HG03108 (cell line): ENCODE measurements around the gene TXNDC15.
"Not testable (repeated sequence)": the region's sequence is repeated elsewhere in the genome, so short reads cannot be mapped to it uniquely, and the experiment has no call there.

ENCODE experiments used
- ATAC-seq: cut with Tn5 transposase; IDR thresholded peaks from one replicate; pipeline ENCODE4 v1.9.1; 2021; ENCODE audit warnings: moderate library complexity; ENCODE audit not compliant: unreplicated experiment

Gene TXNDC15, protein sequence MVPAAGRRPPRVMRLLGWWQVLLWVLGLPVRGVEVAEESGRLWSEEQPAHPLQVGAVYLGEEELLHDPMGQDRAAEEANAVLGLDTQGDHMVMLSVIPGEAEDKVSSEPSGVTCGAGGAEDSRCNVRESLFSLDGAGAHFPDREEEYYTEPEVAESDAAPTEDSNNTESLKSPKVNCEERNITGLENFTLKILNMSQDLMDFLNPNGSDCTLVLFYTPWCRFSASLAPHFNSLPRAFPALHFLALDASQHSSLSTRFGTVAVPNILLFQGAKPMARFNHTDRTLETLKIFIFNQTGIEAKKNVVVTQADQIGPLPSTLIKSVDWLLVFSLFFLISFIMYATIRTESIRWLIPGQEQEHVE

GRCh38 chr5:134873987-134874830 lies at the start of gene TXNDC15:
TSS of gene TXNDC15 (plus strand) at chr5:134874371. CDS start at chr5:134874428, 57 bp downstream.
- peak; percentile 86 for ATAC-seq

DNA sequence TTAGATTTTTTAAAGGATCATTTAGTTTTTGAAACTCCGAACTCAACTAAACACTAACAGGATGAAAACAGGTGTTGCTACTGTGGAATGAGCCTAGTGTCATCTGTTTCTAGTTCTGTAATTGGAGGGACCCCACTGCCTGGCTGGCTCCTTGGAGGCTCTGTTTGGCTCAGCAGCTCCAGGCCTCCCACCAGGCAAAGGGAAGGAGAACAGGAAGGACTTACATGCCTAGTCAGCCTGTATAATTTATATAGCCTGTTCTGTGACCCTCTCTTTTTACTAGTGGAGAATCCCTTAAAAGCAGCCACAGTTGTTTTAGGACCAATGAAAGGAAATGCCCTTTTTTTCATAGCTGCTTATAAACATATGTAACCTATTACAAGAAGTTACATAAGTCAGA lies 49.5 kb upstream of the TXNDC15 start:
- no peak for ATAC-seq

DNA sequence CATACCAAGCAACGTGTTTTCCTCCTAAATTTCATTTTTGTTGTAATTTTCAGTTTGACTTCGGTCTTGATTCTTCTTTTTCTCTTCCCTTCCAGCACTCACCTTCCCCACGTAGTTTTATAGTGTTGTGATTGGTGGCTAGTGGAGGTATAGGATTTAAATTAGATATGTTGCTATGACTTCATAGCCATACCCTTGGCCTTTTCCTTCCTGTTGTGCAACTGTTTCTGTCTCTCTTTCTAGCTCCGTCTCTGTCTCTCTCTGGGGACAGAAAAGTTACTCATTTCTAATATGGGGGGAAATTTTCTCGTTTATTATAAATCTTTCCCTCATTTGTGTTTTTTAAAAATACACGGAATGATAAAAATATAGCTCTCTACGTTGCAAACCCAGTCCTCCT lies 49.0 kb upstream of the TXNDC15 start:
- ATAC-seq = no peak

DNA sequence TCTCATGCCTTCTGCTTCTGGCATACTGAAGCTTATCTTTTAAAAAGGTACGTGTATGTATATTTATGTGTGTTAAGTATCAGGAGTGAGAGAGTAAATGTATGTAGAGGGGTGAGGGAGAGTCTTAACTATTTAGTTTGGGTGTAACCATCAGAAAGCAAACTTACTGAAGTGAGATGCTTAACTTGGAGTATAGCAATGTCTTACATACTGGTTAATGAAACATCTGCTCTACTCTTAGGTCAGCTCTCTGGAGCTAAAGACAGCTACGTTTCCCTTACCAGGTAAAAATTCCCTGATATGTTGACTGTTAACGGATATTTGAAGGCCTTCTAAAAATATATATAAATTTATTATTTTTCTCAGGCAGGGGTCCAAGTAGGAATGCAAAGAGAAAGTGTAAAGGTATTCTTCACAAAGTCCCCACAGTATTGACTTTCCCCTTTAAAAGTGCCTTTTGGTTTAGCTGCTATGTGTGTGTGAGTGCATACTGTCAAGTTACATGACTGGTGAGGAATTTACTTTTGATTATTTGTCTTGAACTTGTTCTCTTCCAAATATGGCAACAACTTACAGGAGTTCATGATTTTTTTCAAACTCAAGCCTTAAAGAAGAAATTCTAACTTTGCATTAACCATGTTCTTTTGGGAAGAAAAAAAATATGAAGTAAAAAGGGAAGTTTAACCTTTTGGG lies 40.7 kb upstream of the TXNDC15 start:
- no peak for ATAC-seq

GRCh38 chr5:134835623-134836022 lies 38.5 kb upstream of the TXNDC15 start:
- no peak for ATAC-seq

GRCh38 chr5:134837530-134838181 lies 36.5 kb upstream of the TXNDC15 start:
- ATAC-seq = no peak

DNA sequence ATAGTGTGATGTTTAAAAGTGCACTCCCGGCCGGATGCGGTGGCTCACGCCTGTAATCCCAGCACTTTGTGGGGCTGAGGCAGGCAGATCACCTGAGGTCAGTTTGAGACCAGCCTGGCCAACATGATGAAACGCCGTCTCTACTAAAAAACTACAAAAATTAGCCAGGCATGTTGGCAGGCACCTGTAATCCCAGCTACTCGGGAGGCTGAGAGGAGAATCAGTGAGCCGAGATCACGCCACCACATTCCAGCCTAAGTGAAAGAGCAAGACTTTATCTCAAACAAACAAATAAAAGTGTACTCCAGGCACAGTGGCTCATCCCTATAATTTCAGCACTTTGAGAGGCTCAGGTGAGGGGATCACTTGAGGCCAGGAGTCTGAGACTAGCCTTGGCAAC lies 35.8 kb upstream of the TXNDC15 start:
- ATAC-seq = not testable (repeated sequence)

DNA sequence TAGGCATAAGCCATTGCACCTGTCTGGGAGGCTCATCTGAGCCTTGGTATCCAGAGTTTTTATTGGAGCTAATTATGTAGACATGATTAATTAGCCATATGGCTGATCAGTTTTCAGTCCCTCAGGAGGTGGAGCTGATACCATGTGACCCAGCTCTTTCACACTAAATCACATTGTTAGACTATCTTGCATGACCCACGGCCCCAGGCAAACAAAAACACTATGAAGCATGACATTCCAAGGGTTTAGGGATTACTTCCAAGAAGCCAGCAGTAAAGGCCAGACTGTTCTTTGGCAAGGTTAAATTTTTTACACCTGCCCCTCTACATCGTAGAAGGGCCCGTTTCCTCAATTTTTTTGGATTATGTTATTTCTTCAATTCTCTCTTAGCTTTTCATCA lies 33.4 kb upstream of the TXNDC15 start:
- ATAC-seq = no peak

- no peak for ATAC-seq
Observed at GRCh38 chr5:134844252-134844651, 29.9 kb upstream of the TXNDC15 start.

GRCh38 chr5:134845335-134845851 lies 28.8 kb upstream of the TXNDC15 start:
- no peak for ATAC-seq

DNA sequence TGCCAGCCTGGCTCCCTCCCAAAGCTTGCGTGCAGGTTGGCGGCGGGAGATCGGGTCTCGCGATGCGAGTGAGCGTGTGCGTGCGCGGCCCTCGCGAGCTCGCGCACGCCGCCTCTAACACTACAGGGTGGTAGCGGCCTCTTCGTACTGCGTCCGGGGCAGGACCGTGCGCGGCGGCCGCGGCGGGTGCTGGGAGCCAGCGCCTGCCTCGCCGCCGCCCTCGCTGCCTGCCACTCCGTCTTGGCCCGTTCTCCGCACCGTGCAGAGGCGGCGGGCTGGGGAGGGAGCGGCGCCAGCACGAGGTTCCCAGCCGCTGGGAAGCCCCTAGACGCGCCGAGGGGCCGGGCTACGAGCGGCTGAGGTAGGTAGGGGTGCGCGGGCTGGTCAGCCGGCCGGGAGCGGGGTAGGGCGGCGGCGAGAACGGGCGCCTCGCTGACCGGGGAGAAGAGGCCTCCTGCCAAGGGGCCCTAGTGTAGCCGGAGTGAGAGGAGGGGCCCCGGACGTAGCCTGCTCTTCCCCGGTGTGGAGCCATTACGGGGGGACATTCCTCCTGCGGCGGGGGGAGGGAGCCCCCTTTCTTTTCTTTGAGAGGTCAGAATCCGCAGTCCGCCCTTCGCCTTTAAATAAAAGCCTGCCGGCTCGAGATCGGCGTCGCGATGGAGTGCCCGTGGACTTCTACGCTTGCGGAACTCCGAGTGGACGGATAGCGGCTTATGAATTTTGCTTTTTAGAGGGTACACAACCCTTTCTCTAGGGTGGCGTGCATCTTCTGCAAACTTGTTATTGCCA lies 28.1 kb upstream of the TXNDC15 start, which contains the start of gene C5orf24:
TSS of gene C5orf24 (plus strand) at position 117 of the 789 bp plus-strand sequence. CDS start 8,933 bp downstream, outside the sequence.
- peak; percentile 93 for ATAC-seq

DNA sequence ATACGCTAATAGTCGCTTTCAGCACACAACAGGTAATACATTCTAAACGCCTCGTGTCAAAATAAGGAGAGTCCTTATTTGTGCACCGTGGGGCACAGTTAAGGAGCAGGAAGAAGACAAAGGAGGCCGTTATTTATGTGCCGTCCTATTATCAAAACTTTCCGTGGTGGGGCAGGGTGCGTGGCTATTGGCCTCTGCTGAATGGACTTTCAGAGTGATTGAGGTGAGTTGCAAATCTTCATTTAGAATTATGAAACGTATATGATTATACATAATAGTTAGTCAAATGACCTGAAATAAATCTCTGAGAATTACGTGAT lies 27.6 kb upstream of the TXNDC15 start:
- ATAC-seq = no peak

DNA sequence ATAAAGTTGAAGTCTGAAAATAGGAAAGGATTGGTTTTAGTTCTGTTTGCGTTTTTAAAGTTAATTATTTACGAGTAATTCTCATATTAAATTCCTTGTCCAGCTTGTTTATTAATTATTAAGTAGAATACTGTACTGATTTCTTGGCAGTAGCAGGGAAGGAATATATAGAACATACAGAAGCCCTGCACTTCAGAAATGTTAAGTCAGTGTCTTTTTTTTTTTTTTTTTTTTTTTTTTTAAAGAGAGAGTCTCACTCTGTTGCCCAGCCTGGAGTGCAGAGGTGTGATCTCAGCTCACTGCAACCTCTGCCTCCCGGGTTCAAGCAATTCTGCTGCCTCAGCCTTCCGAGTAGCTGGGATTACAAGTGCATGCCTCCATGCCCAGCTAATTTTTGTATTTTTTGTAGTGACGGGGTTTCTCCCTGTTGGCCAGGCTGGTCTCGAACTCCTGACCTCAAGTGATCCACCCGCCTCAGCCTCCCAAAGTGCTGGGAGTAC lies 24.7 kb upstream of the TXNDC15 start:
- not testable (repeated sequence) for ATAC-seq

- no peak for ATAC-seq
Observed at GRCh38 chr5:134851307-134851923, 22.8 kb upstream of the TXNDC15 start.

DNA sequence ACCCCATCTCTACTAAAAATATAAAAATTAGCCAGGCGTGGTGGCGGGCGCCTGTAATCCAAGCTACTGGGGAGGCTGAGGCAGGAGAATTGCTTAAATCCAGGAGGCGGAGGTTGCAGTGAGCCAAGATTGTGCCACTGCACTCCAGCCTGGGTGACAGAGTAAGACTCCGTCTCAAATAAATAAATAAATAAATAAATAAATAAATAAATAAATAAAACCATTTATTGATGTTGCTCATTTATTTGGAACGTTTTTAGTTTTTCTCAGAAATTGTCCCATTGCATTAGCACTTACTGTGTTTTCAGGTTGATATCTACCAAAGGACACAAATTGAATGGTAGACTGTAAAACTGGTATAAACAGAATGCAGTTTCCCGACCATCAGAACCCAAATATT lies 17.7 kb upstream of the TXNDC15 start:
- not testable (repeated sequence) for ATAC-seq

DNA sequence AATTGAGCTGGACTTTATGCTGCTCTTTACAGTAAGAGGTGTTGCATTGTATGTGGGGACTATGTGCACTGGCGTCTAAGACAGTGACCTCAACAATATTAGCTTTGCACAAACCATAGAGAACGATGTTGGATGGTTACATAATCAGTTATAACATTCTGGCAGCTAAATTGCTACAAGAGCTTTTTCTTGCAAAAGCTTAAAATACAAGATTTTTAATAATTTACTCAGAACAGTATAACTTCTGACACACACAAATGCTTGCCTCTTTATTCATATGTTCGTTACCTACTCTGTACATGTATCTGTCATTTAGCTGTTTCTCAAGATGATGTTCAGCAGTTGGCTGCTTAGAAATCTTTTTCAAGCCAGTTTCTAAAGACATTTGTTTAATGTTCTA lies 16.8 kb upstream of the TXNDC15 start:
- ATAC-seq = no peak

GRCh38 chr5:134864707-134865106 lies 9.5 kb upstream of the TXNDC15 start:
- ATAC-seq = no peak

DNA sequence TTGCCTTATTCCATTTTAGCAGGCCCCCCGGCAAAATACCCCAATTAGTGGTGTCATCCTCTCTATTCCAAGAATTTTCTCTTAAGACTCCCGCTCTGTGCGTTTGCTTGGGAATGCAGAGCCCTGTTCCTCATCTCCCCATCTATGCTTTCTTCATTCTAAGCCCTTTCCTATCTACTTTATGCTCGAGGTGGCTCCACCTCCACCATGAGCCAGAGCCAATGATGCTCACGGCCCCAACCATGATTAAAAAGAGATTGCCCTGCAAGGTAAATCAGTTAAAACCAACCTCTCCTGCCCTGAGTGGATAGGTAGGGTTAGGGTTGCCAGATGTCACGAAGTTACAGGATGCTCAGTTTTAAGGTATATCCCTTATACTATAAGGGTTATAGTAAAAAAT lies 677 bp upstream of the TXNDC15 start:
- ATAC-seq = no peak
